ENCODE results near the gene CDC42EP2.

Gene CDC42EP2

DNA sequence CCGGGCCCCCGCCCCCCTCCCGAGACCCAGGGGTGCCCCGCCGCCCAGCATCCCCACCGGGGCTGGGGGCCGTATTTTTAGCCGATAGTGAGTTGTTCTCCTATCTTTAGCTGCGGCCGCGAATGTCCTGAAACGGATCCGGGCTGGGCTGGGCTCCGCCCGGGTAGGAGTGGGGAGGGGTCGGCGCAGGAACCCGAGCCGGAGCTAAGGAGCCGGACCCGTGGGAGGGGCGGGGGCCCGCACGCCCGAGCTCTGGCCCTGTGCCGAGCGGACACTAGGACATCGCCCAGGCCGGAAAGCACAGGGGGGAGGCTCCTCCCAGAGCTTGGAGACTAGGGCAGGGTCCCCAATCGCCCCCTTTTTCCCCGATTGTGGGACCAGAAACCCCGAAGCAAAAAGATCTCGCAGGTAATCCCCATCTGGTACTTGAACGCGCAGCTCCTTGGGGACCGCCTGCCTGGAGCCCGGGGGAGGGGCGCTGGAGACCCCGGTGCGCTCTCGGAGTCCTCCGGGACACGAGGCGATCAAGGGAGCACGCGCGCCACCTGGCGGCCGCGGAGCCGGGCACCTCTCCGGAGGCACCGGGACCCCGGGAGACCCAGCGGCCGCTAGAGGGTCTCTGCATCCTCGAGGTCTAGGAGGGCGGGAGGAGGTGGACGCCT, 669 bp downstream of the CDC42EP2 start:
- Histone ChIP-seq H3K4me1 (ENCODE audit: control insufficient read depth, low read length) (peaks cover 18% of the 10 kb centered on the region), H3K9me2 (replicated peaks; ENCODE audit: control insufficient read depth, low read length) (no peaks in the 10 kb centered on the region), H4K20me1 (ENCODE audit: control insufficient read depth, insufficient read depth, low read depth, low read length) (no peaks in the 10 kb centered on the region), H3K27ac (ENCODE audit: low read depth, low read length) (0 out of 2 replicates have a peak overlapping the region, but pooled peaks have one; percentile 5), H3K4me2 (ENCODE audit: low read length) (peak overlapping the region; percentile 90), H3K27me3 (ENCODE audit: control insufficient read depth, low read length) (peaks cover 20% of the 10 kb centered on the region), H3K36me3 (ENCODE audit: control insufficient read depth, low read length) (no peaks in the 10 kb centered on the region), H3K79me2 (ENCODE audit: control insufficient read depth, low read length) (no peaks in the 10 kb centered on the region), H3F3A (ENCODE audit: control insufficient read depth, insufficient read depth) (0 out of 2 replicates have a peak, but pooled peaks cover 6% of the 10 kb centered on the region), H3K9me3 (ENCODE audit: control insufficient read depth, insufficient read depth, low read length) (no peaks in the 10 kb centered on the region), H3K4me3 (ENCODE audit: low read length) (peak overlapping the region; percentile 90)
- no peak for TF ChIP-seq EZH2phosphoT487 (IDR thresholded peaks at IDR 0.05; ENCODE audit: borderline replicate concordance, low read length)
- TF ChIP-seq, protein P1, sequence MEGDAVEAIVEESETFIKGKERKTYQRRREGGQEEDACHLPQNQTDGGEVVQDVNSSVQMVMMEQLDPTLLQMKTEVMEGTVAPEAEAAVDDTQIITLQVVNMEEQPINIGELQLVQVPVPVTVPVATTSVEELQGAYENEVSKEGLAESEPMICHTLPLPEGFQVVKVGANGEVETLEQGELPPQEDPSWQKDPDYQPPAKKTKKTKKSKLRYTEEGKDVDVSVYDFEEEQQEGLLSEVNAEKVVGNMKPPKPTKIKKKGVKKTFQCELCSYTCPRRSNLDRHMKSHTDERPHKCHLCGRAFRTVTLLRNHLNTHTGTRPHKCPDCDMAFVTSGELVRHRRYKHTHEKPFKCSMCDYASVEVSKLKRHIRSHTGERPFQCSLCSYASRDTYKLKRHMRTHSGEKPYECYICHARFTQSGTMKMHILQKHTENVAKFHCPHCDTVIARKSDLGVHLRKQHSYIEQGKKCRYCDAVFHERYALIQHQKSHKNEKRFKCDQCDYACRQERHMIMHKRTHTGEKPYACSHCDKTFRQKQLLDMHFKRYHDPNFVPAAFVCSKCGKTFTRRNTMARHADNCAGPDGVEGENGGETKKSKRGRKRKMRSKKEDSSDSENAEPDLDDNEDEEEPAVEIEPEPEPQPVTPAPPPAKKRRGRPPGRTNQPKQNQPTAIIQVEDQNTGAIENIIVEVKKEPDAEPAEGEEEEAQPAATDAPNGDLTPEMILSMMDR (IDR thresholded peaks at IDR 0.05; ENCODE audit: low read depth, low read length, poor library complexity, severe bottlenecking) = peak; percentile 96

DNA sequence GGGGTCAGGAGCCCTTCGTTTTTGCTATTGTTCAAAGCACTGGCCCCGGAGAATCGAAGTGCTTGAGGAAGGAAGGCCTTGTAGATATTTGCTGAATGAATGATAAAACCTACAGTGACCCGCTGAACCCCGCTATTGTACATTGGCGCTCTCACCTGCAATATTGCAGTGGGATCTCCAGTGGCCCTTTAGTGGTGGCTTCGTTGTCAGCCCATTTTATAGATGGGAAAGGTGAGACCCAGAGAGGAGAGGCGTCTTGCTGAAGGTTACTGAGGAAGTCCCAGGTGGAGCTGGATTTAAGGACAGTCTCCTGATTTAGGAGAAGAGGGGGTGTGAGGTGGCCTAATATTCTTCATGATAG, 1.2 kb downstream of the CDC42EP2 start:
- Histone ChIP-seq H3K27me3 (ENCODE audit: control insufficient read depth, low read length) (peaks cover 20% of the 10 kb centered on the region), H3K4me1 (ENCODE audit: control insufficient read depth, low read length) (peaks cover 18% of the 10 kb centered on the region), H3K79me2 (ENCODE audit: control insufficient read depth, low read length) (no peaks in the 10 kb centered on the region), H3K9me3 (ENCODE audit: control insufficient read depth, insufficient read depth, low read length) (no peaks in the 10 kb centered on the region), H3K27ac (ENCODE audit: low read depth, low read length) (no peak overlapping the region), H3F3A (ENCODE audit: control insufficient read depth, insufficient read depth) (0 out of 2 replicates have a peak, but pooled peaks cover 6% of the 10 kb centered on the region), H4K20me1 (ENCODE audit: control insufficient read depth, insufficient read depth, low read depth, low read length) (no peaks in the 10 kb centered on the region), H3K4me3 (ENCODE audit: low read length) (peak overlapping the region; percentile 90), H3K4me2 (ENCODE audit: low read length) (peak overlapping the region; percentile 90), H3K36me3 (ENCODE audit: control insufficient read depth, low read length) (no peaks in the 10 kb centered on the region), H3K9me2 (replicated peaks; ENCODE audit: control insufficient read depth, low read length) (no peaks in the 10 kb centered on the region)
- TF ChIP-seq, protein P1 (IDR thresholded peaks at IDR 0.05; ENCODE audit: low read depth, low read length, poor library complexity, severe bottlenecking) = no peak
- TF ChIP-seq EZH2phosphoT487 (IDR thresholded peaks at IDR 0.05; ENCODE audit: borderline replicate concordance, low read length) = no peak

DNA sequence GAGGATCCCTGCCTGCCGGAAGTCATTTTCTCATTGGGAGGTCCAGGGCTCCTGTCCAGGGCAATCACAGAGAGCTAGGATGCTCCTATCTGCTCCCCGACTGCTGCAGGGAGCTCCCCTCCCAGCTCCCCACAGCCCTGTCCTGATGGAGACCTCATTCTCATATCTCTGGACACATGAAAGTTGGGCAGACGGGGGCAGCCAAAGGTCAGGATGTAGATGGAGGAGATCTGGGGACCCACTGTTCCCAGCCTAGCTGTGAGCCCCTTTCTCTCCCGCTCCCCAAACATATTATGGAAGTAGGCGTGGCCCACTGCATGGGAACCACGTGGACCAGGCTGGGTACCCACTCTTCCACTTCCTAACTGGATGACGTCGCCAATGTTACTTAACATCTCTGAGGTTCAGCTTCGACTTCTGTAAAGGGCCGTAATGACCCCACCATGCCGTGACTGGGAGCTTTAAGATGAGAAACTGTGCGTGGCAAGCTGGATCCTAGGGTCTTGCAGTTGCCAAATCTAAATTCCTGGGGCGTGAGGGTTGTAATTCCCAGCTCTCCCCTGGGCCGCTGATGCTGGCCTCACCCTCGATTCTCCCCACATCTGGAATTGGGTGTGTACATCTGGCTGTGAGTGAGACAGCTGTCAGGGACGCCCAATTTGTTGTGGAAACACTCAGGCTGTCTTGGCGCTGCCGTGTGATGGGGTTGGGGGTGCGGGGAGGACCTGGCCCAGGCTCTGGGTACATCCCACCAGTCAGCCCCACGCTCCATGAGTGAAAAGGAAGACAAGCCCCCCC, 1.8 kb downstream of the CDC42EP2 start:
- Histone ChIP-seq H3K4me1 (ENCODE audit: control insufficient read depth, low read length) (peaks cover 18% of the 10 kb centered on the region), H3K4me3 (ENCODE audit: low read length) (peak overlapping the region; percentile 90), H3K79me2 (ENCODE audit: control insufficient read depth, low read length) (no peaks in the 10 kb centered on the region), H4K20me1 (ENCODE audit: control insufficient read depth, insufficient read depth, low read depth, low read length) (no peaks in the 10 kb centered on the region), H3K9me2 (replicated peaks; ENCODE audit: control insufficient read depth, low read length) (no peaks in the 10 kb centered on the region), H3K36me3 (ENCODE audit: control insufficient read depth, low read length) (no peaks in the 10 kb centered on the region), H3K4me2 (ENCODE audit: low read length) (peak overlapping the region; percentile 90), H3K27ac (ENCODE audit: low read depth, low read length) (no peak overlapping the region), H3K27me3 (ENCODE audit: control insufficient read depth, low read length) (peaks cover 19% of the 10 kb centered on the region), H3F3A (ENCODE audit: control insufficient read depth, insufficient read depth) (0 out of 2 replicates have a peak, but pooled peaks cover 6% of the 10 kb centered on the region), H3K9me3 (ENCODE audit: control insufficient read depth, insufficient read depth, low read length) (no peaks in the 10 kb centered on the region)
- no peak for TF ChIP-seq EZH2phosphoT487 (IDR thresholded peaks at IDR 0.05; ENCODE audit: borderline replicate concordance, low read length)
- TF ChIP-seq, protein P1 (IDR thresholded peaks at IDR 0.05; ENCODE audit: low read depth, low read length, poor library complexity, severe bottlenecking) = no peak

Measured in DOHH2 (cell line).